Measurements from ENCODE around the gene DGKG.

DNA sequence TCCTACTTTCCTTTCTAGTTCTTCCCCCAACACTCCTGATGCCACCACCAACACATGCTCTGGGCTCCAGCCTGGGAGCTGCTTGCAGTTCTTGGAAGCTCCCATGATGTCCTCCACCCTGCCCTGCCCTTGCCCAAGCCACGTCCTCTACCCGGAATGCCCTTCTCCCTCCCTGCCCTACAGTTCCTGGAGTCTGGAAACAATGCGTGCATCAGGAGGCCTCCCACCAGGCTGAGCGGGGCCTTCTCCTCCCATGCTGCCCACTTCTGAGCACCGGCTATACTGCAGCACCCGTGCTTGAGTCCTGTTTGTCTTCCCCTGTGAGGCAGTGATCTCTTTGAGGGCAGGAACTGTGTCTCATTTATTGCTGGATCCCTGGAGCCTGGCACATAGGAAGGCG, 44.6 kb downstream of the DGKG start:
- TF ChIP-seq, protein P1, sequence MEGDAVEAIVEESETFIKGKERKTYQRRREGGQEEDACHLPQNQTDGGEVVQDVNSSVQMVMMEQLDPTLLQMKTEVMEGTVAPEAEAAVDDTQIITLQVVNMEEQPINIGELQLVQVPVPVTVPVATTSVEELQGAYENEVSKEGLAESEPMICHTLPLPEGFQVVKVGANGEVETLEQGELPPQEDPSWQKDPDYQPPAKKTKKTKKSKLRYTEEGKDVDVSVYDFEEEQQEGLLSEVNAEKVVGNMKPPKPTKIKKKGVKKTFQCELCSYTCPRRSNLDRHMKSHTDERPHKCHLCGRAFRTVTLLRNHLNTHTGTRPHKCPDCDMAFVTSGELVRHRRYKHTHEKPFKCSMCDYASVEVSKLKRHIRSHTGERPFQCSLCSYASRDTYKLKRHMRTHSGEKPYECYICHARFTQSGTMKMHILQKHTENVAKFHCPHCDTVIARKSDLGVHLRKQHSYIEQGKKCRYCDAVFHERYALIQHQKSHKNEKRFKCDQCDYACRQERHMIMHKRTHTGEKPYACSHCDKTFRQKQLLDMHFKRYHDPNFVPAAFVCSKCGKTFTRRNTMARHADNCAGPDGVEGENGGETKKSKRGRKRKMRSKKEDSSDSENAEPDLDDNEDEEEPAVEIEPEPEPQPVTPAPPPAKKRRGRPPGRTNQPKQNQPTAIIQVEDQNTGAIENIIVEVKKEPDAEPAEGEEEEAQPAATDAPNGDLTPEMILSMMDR (optimal IDR thresholded peaks at IDR 0.05 in 1 of 3, IDR thresholded peaks at IDR 0.05 in 1 of 3, conservative IDR thresholded peaks at IDR 0.05 in 1 of 3; ENCODE audit: extremely low read depth in 1 of 3, insufficient read depth in 2 of 3, low read length in 3 of 3): no peak
- no peak for TF ChIP-seq EZH2 (IDR thresholded peaks at IDR 0.05; ENCODE audit: low read length)

Data from keratinocyte (primary cell).